SK-N-MC (cell line): ENCODE results near the gene ITGA11.

Experiments used
- DNase-seq: peaks from one replicate; pipeline ENCODE4 v3.0.0-alpha.2; 2011; ENCODE audit warnings: low read depth, low spot score
- H3K27ac ChIP-seq: fragments of 200-600 bp; sonication (generic); 2 replicates; pipeline ENCODE4 v1.5.1; 2016; ENCODE audit warnings: mixed run types
- H3K36me3 ChIP-seq: fragments of 200-600 bp; sonication (generic); 2 replicates; pipeline ENCODE4 v1.6.1; 2017; ENCODE audit warnings: antibody characterized with exemption, low read length, mixed read lengths; ENCODE audit not compliant: insufficient read depth
- H3K4me3 ChIP-seq: fragments of 200-600 bp; sonication (generic); 2 replicates; pipeline ENCODE4 v1.5.1; 2016
- H3K9ac ChIP-seq: fragments of 200-600 bp; sonication (generic); 2 replicates; pipeline ENCODE4 v1.8.0; 2017; ENCODE audit warnings: mixed run types, mixed read lengths; ENCODE audit not compliant: insufficient read length
- H3K9me3 ChIP-seq: fragments of 200-600 bp; sonication (generic); 2 replicates; pipeline ENCODE4 v1.6.1; 2017; ENCODE audit warnings: low read depth, mild to moderate bottlenecking, antibody characterized with exemption, low read length, moderate library complexity, mixed read lengths
- EZH2 ChIP-seq: fragments of 200-600 bp; sonication (generic); IDR thresholded peaks from one replicate; pipeline ENCODE4 v1.6.1; 2017; ENCODE audit warnings: antibody characterized with exemption
- FOXP2 ChIP-seq: optimal IDR thresholded peaks from 2 replicates; pipeline ENCODE3; 2011; ENCODE audit warnings: mild to moderate bottlenecking, moderate library complexity; ENCODE audit not compliant: insufficient read depth; ENCODE audit errors: extremely low read length, control extremely low read depth
- POLR2AphosphoS5 ChIP-seq: IDR thresholded peaks from 2 replicates; pipeline ENCODE4 v1.6.1; 2012; ENCODE audit warnings: mild to moderate bottlenecking, low read depth, low read length, borderline replicate concordance

Gene ITGA11

GRCh38 chr15:68371160-68371559 lies 60.8 kb downstream of the ITGA11 start:
- Histone ChIP-seq H3K36me3 (no peaks in the 10 kb centered on the region), H3K27ac (no peak overlapping the region), H3K9ac (no peak overlapping the region), H3K4me3 (no peak overlapping the region), H3K9me3 (no peaks in the 10 kb centered on the region)
- TF ChIP-seq EZH2 (no peak), POLR2AphosphoS5 (no peak), FOXP2 (no peak)
- no peak for DNase-seq

- TF ChIP-seq EZH2, result no peak
- no peak for TF ChIP-seq POLR2AphosphoS5
- no peak for TF ChIP-seq FOXP2
- Histone ChIP-seq H3K9me3 (no peaks in the 10 kb centered on the region), H3K4me3 (no peak overlapping the region), H3K27ac (no peak overlapping the region), H3K9ac (no peak overlapping the region), H3K36me3 (no peaks in the 10 kb centered on the region)
- DNase-seq, result no peak
Observed at GRCh38 chr15:68370768-68371151, 61.2 kb downstream of the ITGA11 start.

DNA sequence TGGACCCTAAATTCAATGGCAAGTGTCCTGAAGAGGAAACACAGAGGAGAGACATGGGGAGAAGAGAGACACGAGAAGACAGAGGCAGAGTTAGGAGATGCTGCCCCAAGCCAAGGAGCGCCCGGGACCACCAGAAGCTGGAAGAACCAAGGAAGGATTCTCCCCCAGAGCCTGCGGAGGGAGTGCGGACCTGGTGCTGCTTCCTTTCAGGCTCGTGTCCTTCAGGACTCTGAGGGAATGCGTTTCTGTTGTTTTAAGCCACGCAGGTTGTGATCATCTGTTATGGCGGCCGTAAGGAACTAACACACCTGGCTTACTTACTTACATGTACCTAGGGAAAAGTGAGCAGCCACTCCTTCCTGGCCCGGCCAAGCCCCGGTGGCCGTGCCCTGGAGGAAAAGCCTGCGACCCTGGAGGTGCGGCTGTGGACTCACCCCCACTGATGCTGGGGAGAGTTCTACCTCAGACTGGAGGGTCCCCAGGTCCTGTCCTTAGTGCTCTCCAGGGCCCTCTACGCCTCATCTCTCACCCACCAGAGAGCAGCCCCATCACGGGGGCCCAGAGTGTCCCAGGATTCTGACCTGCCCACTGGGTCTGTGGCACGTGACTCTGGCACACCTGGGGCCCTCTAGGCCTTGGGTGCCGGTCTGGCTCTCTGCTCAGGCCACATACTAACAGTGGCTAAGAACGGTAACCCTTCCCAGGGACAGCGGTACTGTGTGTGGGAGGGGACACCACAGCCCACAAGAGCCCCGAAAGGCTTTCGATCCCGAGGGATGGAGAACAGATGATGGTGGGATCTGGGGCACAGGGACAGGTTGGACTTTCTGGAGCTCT lies 61.8 kb downstream of the ITGA11 start:
- Histone ChIP-seq H3K9ac (no peak overlapping the region), H3K36me3 (no peaks in the 10 kb centered on the region), H3K27ac (no peak overlapping the region), H3K4me3 (no peak overlapping the region), H3K9me3 (no peaks in the 10 kb centered on the region)
- no peak for DNase-seq
- TF ChIP-seq EZH2 (no peak), POLR2AphosphoS5 (no peak), FOXP2 (no peak)

DNA sequence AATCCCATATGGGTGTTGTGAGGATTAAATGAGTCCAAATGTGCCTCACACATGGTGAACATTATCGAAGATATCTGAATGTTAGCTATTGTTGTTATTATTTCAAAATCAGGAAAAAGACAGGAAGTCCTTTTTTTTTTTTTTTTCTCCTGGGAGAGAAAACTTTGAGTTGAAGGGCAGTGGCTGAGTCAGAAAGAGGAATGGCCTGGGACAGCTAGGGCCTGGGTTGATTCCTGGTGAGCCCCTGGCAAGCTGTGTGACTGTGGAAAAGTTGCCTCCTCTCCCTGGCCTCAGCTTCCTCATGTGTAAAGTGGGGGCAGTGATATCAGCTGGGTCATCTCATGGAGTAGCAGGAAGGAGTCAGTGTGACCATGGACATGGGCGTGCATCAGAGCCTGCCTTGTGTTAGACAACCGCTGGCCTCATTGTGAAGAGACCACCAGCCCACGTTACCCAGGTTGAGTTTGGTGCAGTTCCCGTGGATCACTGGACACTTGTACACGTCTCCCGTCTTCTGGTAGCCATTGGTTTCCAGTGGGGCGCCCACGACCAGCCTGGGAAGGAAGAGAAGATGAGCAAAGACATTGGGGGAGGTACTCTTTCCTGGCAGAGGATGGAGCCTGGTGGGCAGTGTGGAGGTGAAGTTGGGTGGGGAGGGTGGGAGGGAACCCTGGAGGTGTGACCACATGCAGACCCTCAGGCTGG lies 63.1 kb downstream of the ITGA11 start:
- Histone ChIP-seq H3K36me3 (no peaks in the 10 kb centered on the region), H3K9ac (no peak overlapping the region), H3K4me3 (no peak overlapping the region), H3K9me3 (no peaks in the 10 kb centered on the region), H3K27ac (no peak overlapping the region)
- no peak for DNase-seq
- no peak for TF ChIP-seq POLR2AphosphoS5
- no peak for TF ChIP-seq EZH2
- no peak for TF ChIP-seq FOXP2

- Histone ChIP-seq H3K27ac (no peak overlapping the region), H3K4me3 (no peak overlapping the region), H3K9me3 (no peaks in the 10 kb centered on the region), H3K36me3 (no peaks in the 10 kb centered on the region), H3K9ac (no peak overlapping the region)
- TF ChIP-seq EZH2 (no peak), POLR2AphosphoS5 (no peak), FOXP2 (no peak)
- no peak for DNase-seq
Observed at GRCh38 chr15:68367992-68368391, 64.0 kb downstream of the ITGA11 start.

GRCh38 chr15:68367226-68367625 lies 64.7 kb downstream of the ITGA11 start:
- H3K27ac ChIP-seq, result no peak overlapping the region
- no peak overlapping the region for H3K4me3 ChIP-seq
- H3K9ac ChIP-seq, result no peak overlapping the region
- H3K36me3 ChIP-seq, result no peaks in the 10 kb centered on the region
- H3K9me3 ChIP-seq, result no peaks in the 10 kb centered on the region
- no peak for DNase-seq
- TF ChIP-seq EZH2, result no peak
- TF ChIP-seq POLR2AphosphoS5, result no peak
- TF ChIP-seq FOXP2, result no peak

GRCh38 chr15:68366314-68366713 lies 65.6 kb downstream of the ITGA11 start:
- Histone ChIP-seq H3K36me3 (no peaks in the 10 kb centered on the region), H3K4me3 (no peak overlapping the region), H3K9ac (no peak overlapping the region), H3K9me3 (no peaks in the 10 kb centered on the region), H3K27ac (no peak overlapping the region)
- TF ChIP-seq FOXP2, result no peak
- no peak for TF ChIP-seq EZH2
- TF ChIP-seq POLR2AphosphoS5, result no peak
- no peak for DNase-seq

DNA sequence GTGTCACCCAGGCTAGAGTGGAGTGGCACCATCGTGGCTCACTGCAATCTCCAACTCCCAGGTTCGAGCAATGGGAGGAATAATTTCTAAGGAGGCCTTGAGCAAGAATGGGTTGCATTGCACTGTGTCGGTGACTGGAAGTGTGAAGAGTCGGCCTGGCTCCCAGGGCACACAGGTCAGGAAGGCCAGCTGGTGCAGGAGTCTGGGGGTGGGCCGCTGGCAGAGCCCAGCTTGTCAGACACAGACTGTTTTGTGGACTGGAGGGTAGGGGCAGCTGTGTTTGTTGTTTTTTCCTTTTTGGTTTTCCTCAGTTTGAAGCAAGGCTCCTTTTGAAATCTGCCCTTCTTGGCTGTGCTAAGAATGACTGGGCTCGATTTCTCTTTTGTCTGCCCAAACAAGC lies 66.2 kb downstream of the ITGA11 start:
- DNase-seq, result no peak
- Histone ChIP-seq H3K4me3 (no peak overlapping the region), H3K36me3 (no peaks in the 10 kb centered on the region), H3K9ac (no peak overlapping the region), H3K9me3 (no peaks in the 10 kb centered on the region), H3K27ac (no peak overlapping the region)
- no peak for TF ChIP-seq POLR2AphosphoS5
- no peak for TF ChIP-seq EZH2
- TF ChIP-seq FOXP2, result no peak
